Right forelimb (tissue), 1 donor: ENCODE data around the gene CUTC.

ENCODE experiments used
- DNase-seq: peaks from one replicate; pipeline ENCODE4 v3.0.0-alpha.2; 2018

CUTC gene

GRCh38 chr10:99784727-99785441 lies 52.9 kb downstream of the CUTC start:
- no peak for DNase-seq

DNA sequence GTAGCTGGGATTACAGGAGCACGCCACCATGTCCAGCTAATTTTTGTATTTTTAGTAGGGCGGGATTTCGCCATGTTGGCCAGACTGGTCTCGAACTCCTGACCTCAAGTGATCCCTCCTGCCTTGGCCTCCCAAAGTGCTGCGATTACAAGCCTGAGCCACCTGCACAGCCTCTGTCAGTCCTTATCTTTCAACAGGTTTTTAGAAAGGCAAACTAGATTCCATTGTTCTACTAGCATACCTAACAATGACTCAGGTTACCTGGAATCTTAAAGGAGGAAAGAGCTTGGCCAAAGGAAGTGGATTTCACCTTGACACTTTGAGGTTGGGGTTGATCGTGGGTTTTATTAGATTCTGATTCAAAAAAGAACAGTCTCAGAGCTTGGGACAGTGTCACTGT lies 53.6 kb downstream of the CUTC start:
- DNase-seq: no peak

DNA sequence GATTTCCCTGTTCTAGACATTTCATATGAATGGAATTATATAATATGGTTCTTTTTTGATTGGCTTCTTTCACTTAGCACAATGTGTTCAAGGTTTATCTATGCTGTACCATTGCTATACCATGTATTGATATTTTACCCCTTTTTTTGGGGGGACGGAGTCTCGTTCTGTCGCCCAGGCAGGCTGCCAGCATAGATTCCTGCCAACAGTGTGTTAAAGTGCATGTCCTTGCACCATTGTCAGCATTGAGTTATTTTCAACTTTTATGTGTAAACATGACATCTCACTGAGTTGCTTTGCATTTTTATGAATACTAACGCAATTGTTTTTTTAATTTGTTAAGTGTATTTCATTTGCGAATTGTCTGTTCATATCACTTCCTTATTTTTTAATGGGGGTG lies 55.3 kb downstream of the CUTC start:
- DNase-seq: no peak

GRCh38 chr10:99787782-99788445 lies 55.9 kb downstream of the CUTC start:
- no peak for DNase-seq

- DNase-seq: peak; percentile 58
Observed at GRCh38 chr10:99788598-99789256, 56.7 kb downstream of the CUTC start.

DNA sequence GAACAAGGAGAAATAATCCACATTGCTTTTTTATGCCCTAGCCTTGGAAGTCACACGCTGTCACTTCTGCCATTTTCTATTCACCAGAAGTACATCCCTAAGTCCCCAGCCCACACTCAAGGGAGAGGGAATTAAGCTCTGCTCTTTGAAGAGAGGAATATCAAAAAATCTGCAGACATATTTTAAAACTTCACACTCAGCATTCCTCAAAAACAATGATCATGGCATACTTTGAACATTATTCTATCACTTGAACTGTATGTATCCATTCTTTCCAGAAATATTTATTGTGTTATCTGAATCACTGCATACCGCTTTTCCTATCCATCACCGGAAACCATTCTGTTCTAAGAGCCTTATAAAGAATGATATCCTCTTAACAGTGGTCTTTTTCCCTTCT lies 59.8 kb downstream of the CUTC start:
- no peak for DNase-seq

DNA sequence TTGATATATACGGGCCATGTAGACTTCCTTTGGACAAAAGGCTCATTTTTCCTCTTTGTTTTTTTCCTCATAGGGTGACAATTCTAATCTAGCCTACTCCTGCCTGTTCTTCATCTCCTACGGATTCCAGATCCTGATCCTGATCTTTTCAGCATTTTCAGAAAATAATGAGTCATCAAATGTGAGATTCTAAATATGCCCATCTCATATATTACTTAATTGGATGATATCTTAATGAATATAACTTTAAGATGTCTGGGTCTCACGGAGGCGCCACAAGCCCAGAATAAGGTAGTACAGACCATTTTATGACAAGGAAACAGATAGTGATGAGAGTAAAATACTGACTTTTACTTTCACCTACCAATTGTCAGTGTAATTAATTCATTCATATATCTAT lies 61.8 kb downstream of the CUTC start:
- DNase-seq: no peak

DNA sequence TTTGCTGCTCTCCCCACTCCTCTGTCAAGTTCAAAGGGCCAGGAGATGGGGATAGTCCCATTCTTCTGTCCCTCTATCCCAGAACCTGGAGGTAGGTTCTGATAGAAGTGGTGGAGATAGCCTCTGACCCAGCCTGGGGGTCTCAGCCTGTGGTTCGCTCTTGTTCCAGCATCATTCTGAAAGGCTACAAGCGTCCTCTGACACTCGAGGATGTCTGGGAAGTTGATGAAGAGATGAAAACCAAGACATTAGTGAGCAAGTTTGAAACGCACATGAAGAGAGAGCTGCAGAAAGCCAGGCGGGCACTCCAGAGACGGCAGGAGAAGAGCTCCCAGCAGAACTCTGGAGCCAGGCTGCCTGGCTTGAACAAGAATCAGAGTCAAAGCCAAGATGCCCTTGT lies 64.9 kb downstream of the CUTC start:
- no peak for DNase-seq

DNA sequence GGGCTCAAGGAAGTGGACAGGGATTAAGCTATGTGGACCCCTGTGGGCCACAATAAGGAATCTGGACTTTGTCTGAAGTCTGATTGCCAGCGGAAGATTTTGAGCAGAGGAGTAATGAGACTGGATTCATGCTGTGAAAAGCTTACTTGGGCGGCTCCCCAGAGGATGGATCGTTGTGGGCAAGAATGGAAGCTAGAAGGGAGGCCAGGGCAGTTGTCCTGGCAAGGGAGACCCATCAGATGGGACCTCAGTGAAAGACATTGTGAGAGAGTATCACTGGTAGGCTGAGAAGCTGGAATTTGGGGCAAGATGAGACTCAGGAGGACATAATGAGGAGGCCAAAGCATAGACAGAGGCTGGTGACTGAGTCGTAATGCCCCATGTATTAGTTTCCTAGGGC lies 66.0 kb downstream of the CUTC start:
- no peak for DNase-seq

DNA sequence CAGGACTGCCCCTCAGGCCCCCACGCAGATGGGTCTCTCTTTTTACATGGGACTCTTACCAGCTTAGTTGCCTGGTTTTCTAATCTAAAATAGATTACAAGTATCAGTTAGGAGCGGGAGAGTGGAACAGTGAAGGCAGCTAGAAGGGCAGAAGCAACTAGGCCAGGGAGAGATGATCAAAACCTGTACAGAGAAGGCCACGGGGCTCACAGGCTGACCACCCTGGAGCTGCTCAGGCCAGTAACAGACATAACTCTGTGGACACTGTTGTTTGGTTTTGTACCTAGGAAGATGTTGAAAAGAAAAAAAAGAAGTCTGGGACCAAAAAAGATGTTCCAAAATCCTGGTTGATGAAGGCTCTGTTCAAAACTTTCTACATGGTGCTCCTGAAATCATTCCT lies 66.9 kb downstream of the CUTC start:
- no peak for DNase-seq

GRCh38 chr10:99799613-99800012 lies 67.6 kb downstream of the CUTC start:
- DNase-seq: no peak

DNA sequence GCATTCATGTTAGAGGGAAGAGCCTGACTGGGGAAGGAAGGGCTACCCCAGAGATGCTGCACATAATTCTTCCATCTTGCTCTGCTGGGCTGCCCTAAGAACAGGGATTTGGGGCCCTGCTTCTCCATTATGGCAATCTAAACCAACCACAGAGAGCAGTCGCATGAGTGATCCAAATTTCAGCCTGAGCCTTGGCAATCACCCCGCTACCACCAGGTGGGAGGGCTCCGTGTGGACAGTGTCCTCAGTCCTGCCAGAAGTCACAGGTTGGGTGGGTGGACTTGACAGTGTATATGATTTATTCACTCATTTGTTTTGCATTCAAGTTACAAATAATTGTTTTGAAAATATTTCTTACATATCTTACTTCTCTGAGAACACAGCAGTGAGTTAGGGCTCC lies 72.4 kb downstream of the CUTC start:
- no peak for DNase-seq

- no peak for DNase-seq
Observed at GRCh38 chr10:99805190-99805589, 73.2 kb downstream of the CUTC start.
